SK-N-SH treated with all-trans-retinoic acid at 6 μM for 48 hours (cell line): Measurements from ENCODE around the gene SLC2A5.

Experiments used
- CSDC2 ChIP-seq: fragments of 250-450 bp; sonication (Bioruptor Pico); IDR thresholded peaks from 2 replicates; pipeline ENCODE4 v1.5.0; 2020; ENCODE audit warnings: mild to moderate bottlenecking, moderate library complexity
- CSRNP3 ChIP-seq: fragments of 250-450 bp; sonication (Bioruptor Pico); IDR thresholded peaks from 2 replicates; pipeline ENCODE4 v1.5.1; 2021; ENCODE audit warnings: mild to moderate bottlenecking, moderate library complexity
- ESRRG ChIP-seq: fragments of 250-450 bp; sonication (Bioruptor Pico); IDR thresholded peaks from 2 replicates; pipeline ENCODE4 v1.6.1; 2021; ENCODE audit warnings: mild to moderate bottlenecking
- OSR1 ChIP-seq: fragments of 250-450 bp; sonication (Bioruptor Pico); IDR thresholded peaks from 2 replicates; pipeline ENCODE4 v1.8.0; 2022; ENCODE audit warnings: moderate library complexity, mild to moderate bottlenecking, inconsistent platforms
- PATZ1 ChIP-seq: fragments of 250-450 bp; sonication (Bioruptor Pico); IDR thresholded peaks from 2 replicates; pipeline ENCODE4 v1.8.0; 2020; ENCODE audit warnings: mild to moderate bottlenecking, moderate library complexity, borderline replicate concordance
- PPARA ChIP-seq: fragments of 250-450 bp; sonication (Bioruptor Pico); IDR thresholded peaks from 2 replicates; pipeline ENCODE4 v1.5.0; 2020; ENCODE audit warnings: mild to moderate bottlenecking, borderline replicate concordance
- RARB ChIP-seq: fragments of 250-450 bp; sonication (Bioruptor Pico); IDR thresholded peaks from 2 replicates; pipeline ENCODE4 v1.8.0; 2021; ENCODE audit warnings: mild to moderate bottlenecking, moderate library complexity
- ZNF70 ChIP-seq: fragments of 450-650 bp; formaldehyde crosslinking; IDR thresholded peaks from 2 replicates; pipeline ENCODE4 v1.5.0; 2020; ENCODE audit warnings: mild to moderate bottlenecking, moderate library complexity

GRCh38 chr1:9027307-9027706 lies 42.1 kb downstream of the SLC2A5 start:
- TF ChIP-seq CSRNP3 (CRISPR knock-in tag) (no peak), PATZ1 (CRISPR knock-in tag) (no peak), CSDC2 (CRISPR knock-in tag) (no peak), ZNF70 (CRISPR knock-in tag) (no peak), PPARA (CRISPR knock-in tag) (no peak), RARB (CRISPR knock-in tag) (no peak), ESRRG (CRISPR knock-in tag) (no peak), OSR1 (no peak)
